Measurements from ENCODE around the gene SLC2A6. TPM values are rescaled to one million over a fixed set of nuclear protein-coding genes. Genes with fewer than 3 reads are reported as not detected.

The SLC2A6 gene
- total and polyA plus RNA-seq, 2 experiments from 2014 or later, result 7.3 to 10.6 TPM

GRCh38 chr9:133465984-133466383 lies 12.9 kb downstream of the SLC2A6 start:
- Histone ChIP-seq H2AFZ (no peak overlapping the region), H3K79me2 (peaks cover 27% of the 10 kb centered on the region), H3K27ac (no peak overlapping the region), H3K27me3 (no peaks in the 10 kb centered on the region), H4K20me1 (ENCODE audit: insufficient read depth, poor library complexity, severe bottlenecking) (peaks cover 11% of the 10 kb centered on the region), H3K9me2 (replicated peaks; ENCODE audit: insufficient read depth) (no peaks in the 10 kb centered on the region), H3K9me3 (ENCODE audit: low read depth) (no peaks in the 10 kb centered on the region), H3K4me3 (no peak overlapping the region), H3K4me1 (ENCODE audit: insufficient read depth) (peaks cover 8% of the 10 kb centered on the region), H3K4me2 (no peak overlapping the region), H3K36me3 (replicated peaks; ENCODE audit: insufficient read depth, low read depth) (no peaks in the 10 kb centered on the region)
- no peak for DNase-seq (ENCODE audit: low spot score)
- TF ChIP-seq EZH2 (IDR thresholded peaks at IDR 0.05; ENCODE audit: borderline replicate concordance) (no peak), CTCF (IDR thresholded peaks at IDR 0.05; ENCODE audit: poor library complexity) (no peak), EZH2phosphoT487 (IDR thresholded peaks at IDR 0.05; ENCODE audit: low read depth, severe bottlenecking, unreplicated experiment) (no peak)
- 92% methylated on average over 6 of the region's 6 CpGs for WGBS (ENCODE audit: low lambda C conversion rate, missing lambda C conversion rate)

GRCh38 chr9:133464638-133465037 lies 14.3 kb downstream of the SLC2A6 start:
- 92% methylated on average over 10 of the region's 10 CpGs for WGBS (ENCODE audit: low lambda C conversion rate, missing lambda C conversion rate)
- Histone ChIP-seq H3K9me2 (replicated peaks; ENCODE audit: insufficient read depth) (no peaks in the 10 kb centered on the region), H3K36me3 (replicated peaks; ENCODE audit: insufficient read depth, low read depth) (no peaks in the 10 kb centered on the region), H3K4me1 (ENCODE audit: insufficient read depth) (peaks cover 9% of the 10 kb centered on the region), H3K27me3 (no peaks in the 10 kb centered on the region), H3K4me2 (no peak overlapping the region), H3K27ac (no peak overlapping the region), H2AFZ (no peak overlapping the region), H4K20me1 (ENCODE audit: insufficient read depth, poor library complexity, severe bottlenecking) (peaks cover 11% of the 10 kb centered on the region), H3K79me2 (peaks cover 28% of the 10 kb centered on the region), H3K4me3 (no peak overlapping the region), H3K9me3 (ENCODE audit: low read depth) (no peaks in the 10 kb centered on the region)
- no peak for DNase-seq (ENCODE audit: low spot score)
- no peak for TF ChIP-seq EZH2 (IDR thresholded peaks at IDR 0.05; ENCODE audit: borderline replicate concordance)
- no peak for TF ChIP-seq CTCF (IDR thresholded peaks at IDR 0.05; ENCODE audit: poor library complexity)
- no peak for TF ChIP-seq EZH2phosphoT487 (IDR thresholded peaks at IDR 0.05; ENCODE audit: low read depth, severe bottlenecking, unreplicated experiment)

GRCh38 chr9:133463864-133464615 lies 14.9 kb downstream of the SLC2A6 start:
- WGBS (ENCODE audit: low lambda C conversion rate, missing lambda C conversion rate), result 97% methylated on average over 24 of the region's 24 CpGs
- Histone ChIP-seq H3K9me3 (ENCODE audit: low read depth) (no peaks in the 10 kb centered on the region), H4K20me1 (ENCODE audit: insufficient read depth, poor library complexity, severe bottlenecking) (peaks cover 11% of the 10 kb centered on the region), H3K9me2 (replicated peaks; ENCODE audit: insufficient read depth) (no peaks in the 10 kb centered on the region), H3K4me1 (ENCODE audit: insufficient read depth) (peaks cover 9% of the 10 kb centered on the region), H3K4me3 (no peak overlapping the region), H2AFZ (no peak overlapping the region), H3K27ac (no peak overlapping the region), H3K4me2 (no peak overlapping the region), H3K79me2 (peaks cover 28% of the 10 kb centered on the region), H3K36me3 (replicated peaks; ENCODE audit: insufficient read depth, low read depth) (no peaks in the 10 kb centered on the region), H3K27me3 (no peaks in the 10 kb centered on the region)
- DNase-seq (ENCODE audit: low spot score), result no peak
- no peak for TF ChIP-seq EZH2phosphoT487 (IDR thresholded peaks at IDR 0.05; ENCODE audit: low read depth, severe bottlenecking, unreplicated experiment)

- WGBS (ENCODE audit: low lambda C conversion rate, missing lambda C conversion rate), result 92% methylated on average over 22 of the region's 22 CpGs
- H3K9me3 ChIP-seq (ENCODE audit: low read depth), result no peaks in the 10 kb centered on the region
These were observed 15.6 kb downstream of the SLC2A6 start for GRCh38 chr9:133463234-133463863.

More at GRCh38 chr9:133463234-133463863, 15.6 kb downstream of the SLC2A6 start:
- Histone ChIP-seq H3K4me1 (ENCODE audit: insufficient read depth) (peaks cover 9% of the 10 kb centered on the region), H2AFZ (no peak overlapping the region), H3K9me2 (replicated peaks; ENCODE audit: insufficient read depth) (no peaks in the 10 kb centered on the region), H3K27me3 (no peaks in the 10 kb centered on the region), H3K27ac (no peak overlapping the region), H3K4me3 (no peak overlapping the region), H4K20me1 (ENCODE audit: insufficient read depth, poor library complexity, severe bottlenecking) (peaks cover 11% of the 10 kb centered on the region), H3K36me3 (replicated peaks; ENCODE audit: insufficient read depth, low read depth) (no peaks in the 10 kb centered on the region), H3K79me2 (peaks cover 28% of the 10 kb centered on the region), H3K4me2 (no peak overlapping the region)
- TF ChIP-seq EZH2 (IDR thresholded peaks at IDR 0.05; ENCODE audit: borderline replicate concordance), result no peak
- TF ChIP-seq EZH2phosphoT487 (IDR thresholded peaks at IDR 0.05; ENCODE audit: low read depth, severe bottlenecking, unreplicated experiment), result no peak
- TF ChIP-seq CTCF (IDR thresholded peaks at IDR 0.05; ENCODE audit: poor library complexity), result no peak
- DNase-seq (ENCODE audit: low spot score), result no peak
